HG03520 (cell line): ENCODE data around the gene LRG1.
"Not testable (repeated sequence)": the region's sequence is repeated elsewhere in the genome, so short reads cannot be mapped to it uniquely, and the experiment has no call there.

ENCODE experiments used
- ATAC-seq: cut with Tn5 transposase; IDR thresholded peaks from one replicate; pipeline ENCODE4 v1.9.1; 2021; ENCODE audit warnings: mild to moderate bottlenecking, moderate library complexity; ENCODE audit not compliant: unreplicated experiment

The LRG1 gene

GRCh38 chr19:4529924-4530522 is 9.8 kb downstream of the LRG1 start:
- ATAC-seq: no peak

DNA sequence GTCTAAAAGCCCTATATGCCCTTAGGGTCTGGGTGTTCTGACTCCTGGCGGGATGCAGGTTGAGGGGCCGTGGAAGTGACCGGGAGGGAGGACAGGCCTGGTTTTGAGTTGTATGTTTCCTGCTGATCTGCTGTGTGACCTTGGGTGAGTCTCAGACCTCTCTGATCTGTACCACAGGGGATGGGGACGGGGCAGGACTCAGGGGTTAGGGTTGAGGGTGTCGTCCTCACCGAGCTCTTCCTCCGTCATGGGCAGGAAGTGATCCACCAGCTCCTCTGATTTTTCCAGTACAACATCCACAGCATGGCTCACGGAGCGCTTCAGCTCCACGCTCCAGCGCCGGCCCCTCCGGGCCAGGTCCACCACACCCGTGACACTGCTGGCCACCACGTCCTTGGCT is 11.0 kb downstream of the LRG1 start:
- ATAC-seq: no peak

- not testable (repeated sequence) for ATAC-seq
These were observed 12.5 kb downstream of the LRG1 start for GRCh38 chr19:4527377-4527776.

DNA sequence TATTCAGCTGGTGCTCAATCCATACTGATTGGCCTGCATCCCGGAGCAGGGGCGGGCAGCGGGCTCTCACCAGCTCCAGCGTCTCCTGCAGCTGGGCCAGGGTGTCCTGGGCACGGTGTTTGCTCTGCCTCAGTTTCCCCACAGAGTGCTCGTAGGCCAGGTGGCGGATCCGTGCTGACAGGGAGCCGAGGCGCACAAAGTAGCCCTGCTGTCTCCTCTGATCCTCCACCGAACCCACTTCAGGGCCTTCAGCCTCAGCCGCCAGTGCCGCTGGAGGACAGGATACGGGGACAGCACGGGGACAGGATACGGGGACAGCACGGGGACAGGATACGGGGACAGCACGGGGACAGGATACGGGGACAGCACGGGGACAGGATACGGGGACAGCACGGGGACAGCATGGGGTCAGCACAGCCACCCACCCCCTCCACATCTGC is 14.3 kb downstream of the LRG1 start:
- no peak for ATAC-seq

DNA sequence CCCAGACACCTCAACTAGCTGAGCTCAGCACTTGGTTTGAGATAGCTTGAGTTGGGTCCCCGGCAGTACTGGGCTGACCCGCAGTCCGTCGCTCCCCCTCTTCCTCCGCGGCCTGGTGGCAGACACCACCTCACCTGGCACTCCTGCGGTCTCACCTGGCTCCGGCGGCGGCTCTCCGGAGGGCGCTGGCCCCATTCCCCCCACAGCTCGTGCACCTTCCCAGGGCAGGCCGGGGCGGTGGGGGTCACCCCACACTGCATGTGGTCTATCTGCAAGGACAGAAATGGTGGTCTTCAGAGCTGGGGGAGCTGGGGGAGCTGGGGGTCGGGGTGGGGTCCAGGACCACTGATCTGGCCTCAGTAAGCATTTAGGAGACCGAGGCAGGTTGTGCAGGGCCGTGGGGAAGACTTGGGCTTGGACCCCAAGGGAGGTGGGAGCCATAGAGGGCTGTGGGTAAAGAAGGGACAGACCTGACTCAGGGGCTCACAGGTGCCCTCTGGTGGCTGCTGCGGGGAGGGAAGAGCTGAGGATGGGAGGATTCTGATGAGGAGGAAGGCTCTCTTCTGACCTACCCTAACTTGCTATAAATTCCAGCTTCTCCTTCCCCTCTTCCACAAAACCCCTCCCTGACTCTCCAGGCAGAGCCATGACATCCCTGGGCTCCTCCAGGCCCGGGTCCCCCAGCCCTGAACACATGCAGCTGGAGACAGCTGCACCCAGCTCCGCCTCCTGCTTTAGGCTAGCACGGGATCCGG is 14.9 kb downstream of the LRG1 start:
- no peak for ATAC-seq

DNA sequence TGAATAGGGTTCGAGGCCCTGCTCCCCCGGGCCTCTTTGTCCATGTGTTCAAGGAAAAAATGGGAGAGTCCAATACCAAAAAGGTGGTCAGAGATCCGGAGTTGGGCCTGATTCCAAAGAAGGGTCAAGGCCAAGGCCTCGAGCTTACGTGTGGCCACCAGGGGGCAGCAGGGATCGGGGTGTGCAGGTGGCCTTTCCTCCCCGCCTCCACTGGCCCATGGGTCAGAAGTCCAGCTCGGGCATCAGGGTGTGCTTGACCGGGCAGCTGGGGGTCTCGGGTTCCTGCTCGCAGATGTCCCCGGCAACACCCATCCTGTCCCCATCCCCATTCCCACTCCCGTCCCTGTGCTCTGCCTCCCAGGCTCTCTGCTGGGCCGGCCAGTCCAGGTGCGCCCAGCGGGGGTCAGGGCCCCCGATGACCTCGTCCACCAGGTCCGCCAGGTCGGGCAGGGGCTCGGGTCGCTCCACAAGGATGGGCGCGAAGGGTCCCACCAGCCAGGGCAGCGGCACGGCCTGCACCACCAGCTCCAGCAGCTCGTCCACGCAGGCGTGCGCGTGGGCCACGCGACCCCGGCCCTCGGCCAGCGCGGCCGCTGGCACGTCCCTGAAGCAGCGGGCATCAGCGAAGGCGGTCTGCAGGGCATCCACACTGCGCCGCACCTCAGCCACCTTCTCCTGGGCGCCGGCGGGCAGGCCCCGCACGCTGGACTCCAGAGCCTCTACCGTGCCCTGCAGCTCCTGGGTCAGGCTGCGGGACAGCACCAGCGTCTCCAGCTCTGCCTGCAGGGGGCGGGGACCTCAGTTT is 16.3 kb downstream of the LRG1 start:
- ATAC-seq: no peak

GRCh38 chr19:4522291-4523002 is 17.4 kb downstream of the LRG1 start:
- no peak for ATAC-seq

- ATAC-seq: no peak
These were observed 18.0 kb downstream of the LRG1 start for GRCh38 chr19:4521888-4522242.

- ATAC-seq: no peak
These were observed 18.5 kb downstream of the LRG1 start for GRCh38 chr19:4521170-4521887.

DNA sequence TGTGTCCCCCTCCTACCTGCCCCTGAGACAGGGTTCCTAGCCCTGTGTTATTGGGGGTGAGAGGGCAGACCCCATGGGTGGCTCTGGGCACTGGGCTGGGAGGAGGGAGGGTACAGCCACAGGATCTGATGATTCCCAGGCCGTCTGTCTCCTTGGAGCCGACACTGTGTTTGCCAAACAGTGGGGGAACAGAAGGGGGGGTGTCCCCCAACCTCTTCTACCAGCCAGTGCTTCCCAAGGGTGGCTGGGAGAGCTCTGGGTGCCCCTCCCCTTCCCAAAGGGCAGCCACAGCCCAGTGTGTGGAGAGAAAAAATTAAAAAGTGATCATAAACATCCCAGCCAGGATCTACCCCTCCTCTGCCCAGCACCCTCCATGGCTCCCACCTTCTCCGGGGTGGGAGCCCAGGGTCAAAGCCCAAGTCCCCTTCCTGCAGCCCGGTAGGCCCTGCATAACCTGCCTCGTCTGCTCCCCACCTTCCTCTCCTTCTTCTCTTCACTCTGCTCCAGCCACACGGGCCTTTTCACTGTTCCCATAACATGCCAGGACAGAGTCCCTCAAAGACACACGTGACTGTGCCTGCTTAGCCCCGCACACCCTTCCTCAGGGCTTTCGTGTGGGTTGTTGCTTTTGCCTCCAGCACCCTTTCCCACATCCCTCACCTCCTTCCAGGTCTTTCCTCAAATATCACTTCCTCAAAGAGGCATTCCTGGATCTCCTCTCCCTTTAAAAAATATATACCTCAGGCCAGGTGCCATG is 20.1 kb downstream of the LRG1 start:
- ATAC-seq: no peak

GRCh38 chr19:4519172-4519496 is 20.7 kb downstream of the LRG1 start:
- no peak for ATAC-seq

DNA sequence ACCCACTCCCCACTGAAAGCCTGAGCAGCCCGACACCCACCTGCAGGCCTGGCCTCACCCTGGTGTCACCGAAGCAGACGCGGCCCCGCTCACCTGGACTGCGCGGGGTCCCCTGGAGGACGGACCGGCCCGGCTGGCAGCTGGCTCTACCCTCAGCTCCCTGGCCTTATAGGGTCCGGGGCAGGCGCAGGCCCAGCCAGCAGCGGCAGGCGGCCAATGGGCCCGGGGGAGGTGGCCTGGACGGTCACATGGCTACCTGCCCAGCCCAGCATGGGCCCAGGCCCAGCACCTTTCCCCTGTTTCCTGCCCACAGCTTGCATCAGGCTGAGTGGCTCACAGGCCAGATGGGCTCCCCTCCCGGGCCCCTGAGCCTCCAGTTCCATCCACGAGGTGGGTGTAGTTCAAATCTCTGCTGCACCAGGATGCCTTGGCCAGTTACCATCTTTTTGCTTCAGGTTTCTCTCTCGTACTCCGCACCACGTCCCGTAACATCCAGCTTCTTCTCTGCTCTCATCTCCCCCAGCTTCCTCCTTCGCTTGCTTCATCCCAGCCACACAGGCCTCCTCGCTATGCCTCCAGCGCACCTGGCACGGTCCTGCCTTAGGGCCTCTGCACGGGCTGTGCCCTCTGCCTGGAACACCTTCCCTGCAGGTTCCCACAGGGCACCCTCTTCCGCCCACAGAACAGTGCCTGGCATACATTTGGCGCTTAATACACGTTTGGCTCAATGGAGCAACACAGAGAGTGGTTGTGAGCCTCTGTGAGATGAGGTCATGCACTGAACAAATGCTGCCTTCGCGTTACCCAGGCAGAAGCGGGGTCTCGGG is 21.3 kb downstream of the LRG1 start, which contains the start of gene PLIN4:
PLIN4 (minus strand) TSS at position 142 of the 827 bp plus-strand sequence. CDS start 214 bp downstream, outside the sequence.
- no peak for ATAC-seq

GRCh38 chr19:4517451-4518057 is 22.3 kb downstream of the LRG1 start:
- no peak for ATAC-seq

GRCh38 chr19:4516939-4517300 is 22.9 kb downstream of the LRG1 start:
- no peak for ATAC-seq

GRCh38 chr19:4516199-4516938 is 23.5 kb downstream of the LRG1 start:
- ATAC-seq: no peak

- ATAC-seq: no peak
These were observed 24.1 kb downstream of the LRG1 start for GRCh38 chr19:4515732-4516131.

- ATAC-seq: no peak
These were observed 26.6 kb downstream of the LRG1 start for GRCh38 chr19:4513248-4513647.

- no peak for ATAC-seq
These were observed 27.8 kb downstream of the LRG1 start for GRCh38 chr19:4512070-4512469.
